HG03025 (cell line): ENCODE measurements around the gene KCNV2.
"Not testable (repeated sequence)": the region's sequence is repeated elsewhere in the genome, so short reads cannot be mapped to it uniquely, and the experiment has no call there.

Experiments
- ATAC-seq: cut with Tn5 transposase; IDR thresholded peaks from one replicate; pipeline ENCODE4 v1.9.1; 2021; ENCODE audit warnings: mild to moderate bottlenecking, moderate library complexity; ENCODE audit not compliant: unreplicated experiment, low FRiP score

KCNV2 gene

DNA sequence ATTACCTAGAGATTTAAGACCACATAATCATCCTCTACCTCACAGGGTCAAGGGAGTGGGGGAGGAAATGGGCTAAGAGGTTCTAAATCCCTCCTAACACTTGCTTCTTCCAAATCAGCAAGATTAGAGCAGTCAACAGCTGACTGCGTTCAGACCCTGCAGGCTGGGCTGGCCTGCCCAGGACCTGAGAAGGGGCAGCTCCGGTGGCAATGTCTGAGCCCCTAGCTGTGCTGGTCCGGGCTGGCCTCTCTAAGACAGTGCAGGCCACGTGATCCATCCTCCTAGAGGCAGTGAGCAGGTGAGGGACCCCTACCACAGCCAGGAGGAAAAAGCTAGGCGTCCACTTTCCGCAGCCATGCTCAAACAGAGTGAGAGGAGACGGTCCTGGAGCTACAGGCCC, at the start of gene KCNV2:
TSS of gene KCNV2 (plus strand) at position 126 of the 400 bp plus-strand sequence. CDS start at position 356, 230 bp downstream.
- no peak for ATAC-seq

DNA sequence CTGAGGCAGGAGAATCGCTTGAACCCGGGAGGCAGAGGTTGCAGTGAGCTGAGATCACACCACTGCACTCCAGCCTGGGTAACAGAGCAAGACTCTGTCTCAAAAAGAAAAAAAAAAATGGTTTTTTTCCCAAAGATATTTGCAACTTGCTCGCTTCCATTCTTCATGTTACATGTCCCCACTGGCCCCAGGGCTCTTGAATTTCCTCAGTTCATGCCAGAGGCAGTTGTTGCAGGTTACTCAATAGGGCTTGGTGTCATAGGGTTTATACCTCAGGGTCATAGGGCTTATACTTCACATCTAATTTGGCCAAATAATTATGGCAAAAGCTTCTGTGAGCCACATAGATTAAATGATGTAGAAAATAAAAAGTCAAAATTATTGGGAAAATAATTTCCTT, 44.1 kb upstream of the KCNV2 start:
- ATAC-seq, result no peak

GRCh38 chr9:2674141-2674824, 43.0 kb upstream of the KCNV2 start:
- ATAC-seq, result no peak

DNA sequence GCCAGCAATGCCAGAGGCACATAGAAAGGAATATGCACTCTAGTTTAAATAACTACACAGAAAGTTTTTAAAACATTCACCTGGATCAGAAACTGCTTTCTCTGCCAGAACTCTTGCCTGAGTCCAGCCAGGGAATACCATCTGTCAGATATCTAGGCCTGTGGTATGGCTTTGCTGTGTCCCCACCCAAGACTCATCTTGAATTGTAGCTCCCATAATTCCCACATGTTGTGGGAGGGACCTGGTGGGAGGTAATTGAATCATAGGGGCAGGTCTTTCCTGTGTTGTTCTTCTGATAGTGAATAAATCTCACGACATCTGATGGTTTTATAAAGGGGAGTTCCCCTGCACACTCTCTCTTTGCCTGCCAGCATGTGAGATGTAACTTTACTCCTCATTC, 41.5 kb upstream of the KCNV2 start:
- no peak for ATAC-seq

- ATAC-seq, result no peak
Observed at GRCh38 chr9:2676466-2676865, 40.8 kb upstream of the KCNV2 start.

DNA sequence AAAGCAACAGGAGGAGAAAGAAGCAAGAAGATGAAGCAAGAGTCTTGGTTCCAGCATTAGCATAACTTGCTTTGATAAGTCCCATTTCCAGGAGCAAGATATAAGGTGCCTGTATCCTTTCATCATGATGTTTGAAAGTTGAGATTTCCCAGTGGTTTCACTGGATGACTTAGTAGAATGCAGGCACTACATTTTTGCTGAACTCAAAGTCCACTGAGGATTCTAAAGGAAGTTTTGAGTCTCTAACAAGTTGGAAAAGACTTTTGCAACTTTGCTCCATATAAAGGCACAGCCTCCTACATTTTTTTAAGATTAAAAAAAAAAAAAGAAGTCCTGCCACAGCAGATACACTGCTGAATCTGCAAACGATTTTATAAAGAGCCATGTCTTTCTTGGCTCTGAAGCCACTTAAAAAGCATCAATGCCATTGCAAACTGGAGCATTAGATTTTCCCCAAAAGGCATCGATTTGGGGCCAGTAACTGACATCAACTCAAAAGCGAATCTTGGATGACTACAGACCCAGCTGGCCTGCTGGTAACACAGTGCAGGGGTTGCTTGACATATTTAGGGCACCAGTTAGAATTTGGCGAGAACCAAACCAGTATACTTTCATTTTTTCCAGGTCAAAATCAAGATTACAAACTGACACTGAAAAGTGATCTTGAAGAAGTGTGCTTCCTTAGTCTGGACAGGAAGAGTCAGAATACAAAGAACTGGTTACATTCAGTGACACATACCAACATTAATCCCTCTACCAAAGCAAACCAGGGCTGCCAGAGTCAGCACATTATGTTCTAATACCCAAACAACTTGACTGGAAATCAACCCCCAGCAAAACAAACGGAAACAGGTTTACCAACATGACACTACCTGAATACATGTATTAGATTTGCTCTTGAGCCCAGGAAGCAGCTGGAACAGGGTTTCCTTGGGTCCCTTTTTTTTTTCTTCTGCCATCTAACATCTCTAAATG, 39.1 kb upstream of the KCNV2 start:
- ATAC-seq, result no peak

- ATAC-seq, result no peak
Observed at GRCh38 chr9:2679011-2679410, 38.3 kb upstream of the KCNV2 start.

DNA sequence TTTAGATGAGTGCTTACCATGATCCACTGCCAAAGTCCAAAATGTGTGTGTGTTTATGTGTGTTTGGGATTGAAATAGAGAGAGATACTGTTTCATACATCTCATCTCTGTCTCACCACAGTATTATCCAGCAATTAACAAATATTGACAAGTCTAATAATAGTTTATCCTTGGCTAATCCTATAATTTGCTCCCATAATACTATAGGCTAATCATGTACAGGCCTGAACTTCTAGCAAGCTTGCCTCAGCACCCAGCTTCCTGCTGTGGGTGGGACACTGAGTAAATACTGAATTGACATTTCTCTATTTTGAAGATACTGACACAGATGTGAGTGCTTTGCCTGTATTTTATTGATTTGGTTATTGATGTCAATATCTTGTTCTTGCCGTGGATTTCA, 35.3 kb upstream of the KCNV2 start:
- ATAC-seq, result no peak

- no peak for ATAC-seq
Observed at GRCh38 chr9:2686911-2687310, 30.4 kb upstream of the KCNV2 start.

DNA sequence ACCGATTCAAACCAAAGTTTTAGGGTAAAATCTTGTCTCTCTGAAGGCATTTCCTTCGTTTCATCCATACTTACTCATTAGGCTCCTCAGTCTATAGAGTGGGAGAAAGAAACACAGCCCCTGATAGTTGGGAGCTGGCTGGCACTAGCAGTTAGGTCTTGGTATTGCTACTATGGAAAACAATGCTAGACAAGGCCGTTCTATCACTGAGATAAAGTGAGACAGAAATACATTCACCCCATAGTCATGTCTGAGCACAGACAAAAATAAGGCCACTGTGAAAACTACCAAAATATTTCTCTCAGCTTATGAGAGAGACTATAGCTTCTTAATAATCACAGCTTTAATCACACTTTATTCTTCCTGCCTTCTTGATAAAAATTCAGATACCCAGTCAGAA, 28.7 kb upstream of the KCNV2 start:
- ATAC-seq, result no peak

DNA sequence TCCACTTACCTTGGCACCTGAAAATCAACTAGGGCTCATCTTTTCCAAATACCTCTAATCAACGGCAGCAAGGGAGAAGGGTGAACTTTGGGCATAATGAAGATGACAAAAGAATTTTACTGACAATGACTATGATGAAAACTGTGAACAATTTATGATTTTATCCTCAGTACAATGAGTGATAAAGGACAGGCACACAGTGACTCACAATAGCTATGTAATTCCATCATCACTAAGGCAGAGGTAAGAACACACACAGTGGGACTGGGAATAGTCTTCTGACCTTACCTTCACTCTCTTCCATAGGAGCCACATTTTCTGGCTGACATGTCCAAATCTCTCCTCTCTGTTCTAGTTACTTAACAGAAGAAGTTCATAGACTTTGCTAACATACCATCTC, 26.1 kb upstream of the KCNV2 start:
- no peak for ATAC-seq

- no peak for ATAC-seq
Observed at GRCh38 chr9:2691626-2692025, 25.7 kb upstream of the KCNV2 start.

DNA sequence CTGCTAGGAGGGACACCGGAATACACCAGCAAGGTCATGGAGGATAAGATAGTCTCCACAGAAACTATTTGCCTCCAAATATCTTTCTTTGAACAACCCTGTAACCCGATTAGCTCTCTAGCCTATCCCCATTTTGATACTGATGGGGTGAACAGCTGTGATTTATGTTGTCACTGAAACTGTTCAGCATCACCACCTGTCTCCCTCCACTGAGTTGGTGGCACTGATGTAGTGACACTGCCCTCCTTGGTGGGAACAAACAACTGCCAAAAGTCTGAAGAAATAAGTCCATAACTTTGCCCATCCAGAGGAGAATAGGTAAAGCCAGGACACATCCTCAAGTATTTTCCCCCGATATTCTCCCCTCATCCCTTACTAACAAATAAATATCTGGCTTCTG, 24.3 kb upstream of the KCNV2 start:
- no peak for ATAC-seq

DNA sequence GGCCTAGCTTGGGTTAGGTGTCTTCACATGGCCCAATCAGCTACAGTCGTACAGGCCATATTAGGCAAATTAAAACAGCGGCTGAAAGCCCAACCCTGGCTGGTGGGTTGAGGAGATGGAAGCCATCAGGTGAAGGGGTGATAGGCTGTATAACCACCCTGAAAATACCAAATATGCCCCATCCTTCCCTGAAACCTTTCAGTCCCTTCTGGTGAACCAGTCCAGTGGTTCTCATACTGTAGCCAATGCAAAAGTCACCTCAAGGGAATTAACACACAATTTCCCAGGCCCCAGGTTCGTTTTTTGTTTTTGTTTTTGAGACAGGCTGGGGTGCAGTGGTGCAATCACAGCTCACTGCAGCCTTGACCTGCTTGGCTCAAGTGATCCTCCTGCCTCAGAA, 19.8 kb upstream of the KCNV2 start:
- ATAC-seq, result peak; percentile 70

- ATAC-seq, result no peak
Observed at GRCh38 chr9:2700398-2700797, 16.9 kb upstream of the KCNV2 start.

DNA sequence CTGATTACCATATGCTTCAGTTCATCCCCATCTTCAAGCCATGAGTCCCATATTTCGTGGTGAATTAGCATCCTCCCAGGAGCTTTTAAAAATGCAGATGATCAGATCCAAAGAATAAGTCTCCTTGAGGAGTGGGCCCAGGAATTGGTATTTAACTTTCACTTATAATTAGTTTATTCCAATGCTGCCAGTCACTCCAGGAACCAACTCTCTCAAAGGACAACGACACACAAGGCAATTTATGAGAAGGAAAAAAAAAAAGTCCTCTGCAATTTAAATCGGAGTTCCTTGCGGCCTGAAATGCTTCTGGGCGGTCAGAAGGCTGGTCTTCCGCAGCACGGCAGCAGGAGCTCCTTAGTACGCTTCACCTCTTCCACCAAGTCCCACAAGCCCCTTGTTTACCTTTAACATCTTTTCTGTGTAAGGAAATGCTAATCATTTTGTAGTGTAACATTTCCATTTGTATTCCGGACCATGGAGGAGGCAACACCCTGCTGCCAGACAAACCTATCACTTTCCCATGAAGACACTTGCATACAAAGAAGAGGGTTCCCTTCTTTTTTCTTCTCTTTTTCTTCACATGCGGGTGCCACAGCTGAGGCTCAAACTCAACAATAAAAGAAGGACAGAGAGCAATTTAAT, 16.3 kb upstream of the KCNV2 start:
- no peak for ATAC-seq

DNA sequence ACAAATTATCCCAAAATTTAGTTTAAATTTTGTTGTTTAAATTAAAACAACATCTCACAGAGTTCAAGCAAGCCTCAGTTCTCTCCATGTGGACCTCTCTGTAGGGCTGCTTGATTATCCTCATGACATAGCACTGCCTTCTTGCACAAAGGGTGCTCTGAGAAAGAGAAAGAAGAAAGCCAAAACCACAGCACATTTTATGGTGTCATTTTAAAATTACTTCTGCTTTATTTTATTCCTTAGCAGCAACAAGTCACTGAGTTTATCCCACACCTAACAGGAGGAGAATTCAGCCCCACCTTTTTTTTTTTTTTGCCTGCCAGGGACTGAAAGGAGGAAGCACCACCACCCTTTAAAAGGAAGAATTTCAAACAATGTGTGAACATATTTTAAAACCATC, 12.8 kb upstream of the KCNV2 start:
- ATAC-seq, result no peak

DNA sequence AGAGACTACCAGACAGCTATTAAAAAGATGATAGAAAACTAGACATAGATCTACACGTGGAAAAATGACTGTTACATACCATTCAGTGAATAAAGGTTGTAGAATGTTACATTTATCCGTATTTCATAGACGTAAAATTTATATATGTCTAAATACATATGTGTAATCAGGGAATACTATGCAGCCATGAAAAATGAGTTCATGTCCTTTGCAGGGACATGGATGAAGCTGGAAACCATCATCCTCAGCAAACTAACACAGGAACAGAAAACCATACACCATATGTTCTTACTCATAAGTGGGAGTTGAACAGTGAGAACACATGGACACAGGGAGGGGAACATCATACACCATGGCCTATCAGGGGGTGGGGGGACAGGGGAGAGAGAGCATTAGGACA, 10.1 kb upstream of the KCNV2 start:
- not testable (repeated sequence) for ATAC-seq

DNA sequence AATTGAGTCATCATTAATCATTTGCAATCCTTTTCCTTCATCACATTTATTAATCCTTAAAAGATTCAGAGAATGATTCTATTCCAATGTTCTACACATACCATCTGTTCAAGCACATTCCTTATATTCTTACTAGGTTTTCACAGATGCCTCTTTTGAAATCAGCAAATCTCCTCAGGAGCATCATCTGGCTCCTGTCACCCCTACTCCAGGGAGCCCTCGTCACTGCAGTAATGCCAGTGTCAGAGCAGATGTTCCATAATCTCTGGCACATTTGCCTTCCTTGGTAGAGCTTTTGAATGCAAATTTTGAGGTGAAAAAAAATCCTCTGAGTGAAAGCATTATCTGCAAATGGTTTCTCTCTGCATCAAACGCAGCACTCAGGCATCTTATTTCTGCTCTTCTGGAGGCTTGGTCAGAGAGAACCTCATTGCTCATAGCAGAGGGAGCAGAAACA, 7.6 kb upstream of the KCNV2 start:
- ATAC-seq, result no peak

DNA sequence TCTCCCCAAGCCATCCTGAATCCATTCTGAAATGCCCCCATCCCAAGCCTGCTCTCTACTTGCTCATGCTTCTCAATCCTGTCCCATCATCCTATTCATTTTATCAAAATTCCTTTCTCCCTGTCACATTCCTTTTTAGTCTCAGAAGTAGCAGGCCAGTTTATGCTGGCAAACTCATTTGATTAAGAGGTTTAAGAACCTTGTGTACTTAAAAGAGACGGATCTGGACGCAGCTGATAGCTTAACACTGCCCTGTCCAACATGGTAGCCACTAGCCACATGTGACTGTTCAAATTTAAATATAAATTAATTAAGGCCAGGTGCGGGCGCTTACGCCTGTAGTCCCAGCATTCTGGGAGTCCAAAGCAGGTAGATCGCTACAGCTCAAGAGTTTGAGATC, 5.6 kb upstream of the KCNV2 start:
- no peak for ATAC-seq

DNA sequence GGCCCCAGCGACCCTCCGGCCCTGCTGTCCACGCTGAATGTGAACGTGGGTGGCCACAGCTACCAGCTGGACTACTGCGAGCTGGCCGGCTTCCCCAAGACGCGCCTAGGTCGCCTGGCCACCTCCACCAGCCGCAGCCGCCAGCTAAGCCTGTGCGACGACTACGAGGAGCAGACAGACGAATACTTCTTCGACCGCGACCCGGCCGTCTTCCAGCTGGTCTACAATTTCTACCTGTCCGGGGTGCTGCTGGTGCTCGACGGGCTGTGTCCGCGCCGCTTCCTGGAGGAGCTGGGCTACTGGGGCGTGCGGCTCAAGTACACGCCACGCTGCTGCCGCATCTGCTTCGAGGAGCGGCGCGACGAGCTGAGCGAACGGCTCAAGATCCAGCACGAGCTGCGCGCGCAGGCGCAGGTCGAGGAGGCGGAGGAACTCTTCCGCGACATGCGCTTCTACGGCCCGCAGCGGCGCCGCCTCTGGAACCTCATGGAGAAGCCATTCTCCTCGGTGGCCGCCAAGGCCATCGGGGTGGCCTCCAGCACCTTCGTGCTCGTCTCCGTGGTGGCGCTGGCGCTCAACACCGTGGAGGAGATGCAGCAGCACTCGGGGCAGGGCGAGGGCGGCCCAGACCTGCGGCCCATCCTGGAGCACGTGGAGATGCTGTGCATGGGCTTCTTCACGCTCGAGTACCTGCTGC, 839 bp downstream of the KCNV2 start:
- no peak for ATAC-seq
